HCT116 (cell line): ENCODE results near the gene TNFAIP8.

ENCODE experiments used
- EZH2 ChIP-seq: fragments of 200-600 bp; sonication (generic); IDR thresholded peaks from 2 replicates; pipeline ENCODE4 v1.6.1; 2017; ENCODE audit warnings: antibody characterized with exemption, mixed run types
- EZH2phosphoT487 ChIP-seq: fragments of 200-600 bp; IDR thresholded peaks from 2 replicates; pipeline ENCODE4 v1.6.1; 2018; ENCODE audit warnings: antibody characterized with exemption, borderline replicate concordance
- FOSL1 ChIP-seq: IDR thresholded peaks from 2 replicates; pipeline ENCODE4 v1.6.1; 2012; ENCODE audit warnings: low read depth
- POLR2A ChIP-seq: IDR thresholded peaks from 2 replicates; pipeline ENCODE4 v1.7.0; 2011; ENCODE audit warnings: borderline replicate concordance; ENCODE audit not compliant: insufficient read depth, insufficient read length; ENCODE audit errors: extremely low read depth
- POLR2AphosphoS5 ChIP-seq: IDR thresholded peaks from 2 replicates; pipeline ENCODE4 v1.6.1; 2011; ENCODE audit warnings: mild to moderate bottlenecking, low read depth, low read length, moderate library complexity
- RAD21 ChIP-seq: IDR thresholded peaks from 2 replicates; pipeline ENCODE4 v1.6.1; 2012; ENCODE audit warnings: low read depth, mild to moderate bottlenecking
- SIN3A ChIP-seq: IDR thresholded peaks from 2 replicates; pipeline ENCODE4 v1.6.1; 2012; ENCODE audit warnings: low read depth
- SP1 ChIP-seq: IDR thresholded peaks from 2 replicates; pipeline ENCODE4 v1.6.1; 2012; ENCODE audit warnings: low read depth
- TCF7L2 ChIP-seq: IDR thresholded peaks from 2 replicates; pipeline ENCODE4 v1.7.0; 2011; ENCODE audit warnings: borderline replicate concordance, inconsistent platforms; ENCODE audit not compliant: insufficient read depth, insufficient read length; ENCODE audit errors: extremely low read depth
- YY1 ChIP-seq: IDR thresholded peaks from 2 replicates; pipeline ENCODE4 v1.6.1; 2011; ENCODE audit warnings: low read length, low read depth, moderate library complexity, mild to moderate bottlenecking; ENCODE audit not compliant: insufficient replicate concordance; ENCODE audit errors: extremely low read depth
- ZNF274 ChIP-seq: fragments of 200-500 bp; sonication (Bioruptor generic); IDR thresholded peaks from 2 replicates; pipeline ENCODE4 v1.6.1; 2014; ENCODE audit warnings: mild to moderate bottlenecking, low read depth, low read length, inconsistent platforms
- TF ChIP-seq, protein P1 (sequence below), 3 experiments: fragments of 200-600 bp in 1 of 3; sonication (generic) in 1 of 3; IDR thresholded peaks in 2 of 3; conservative IDR thresholded peaks in 1 of 3; 2 replicates each; pipeline ENCODE4 v1.5.1; 2012 to 2017; ENCODE audit warnings: low read depth in 2 of 3, low read length in 2 of 3, antibody characterized with exemption in 1 of 3, borderline replicate concordance in 1 of 3, control low read depth in 1 of 3, mild to moderate bottlenecking in 1 of 3, mixed read lengths in 1 of 3, mixed run types in 1 of 3, moderate library complexity in 1 of 3; ENCODE audit not compliant: insufficient read depth in 1 of 3
- TF ChIP-seq, protein P2 (sequence below): IDR thresholded peaks from 2 replicates; pipeline ENCODE4 v1.6.1; 2012
- TF ChIP-seq, protein P3 (sequence below): IDR thresholded peaks from 2 replicates; pipeline ENCODE4 v1.6.1; 2012; ENCODE audit warnings: low read depth

DNA sequence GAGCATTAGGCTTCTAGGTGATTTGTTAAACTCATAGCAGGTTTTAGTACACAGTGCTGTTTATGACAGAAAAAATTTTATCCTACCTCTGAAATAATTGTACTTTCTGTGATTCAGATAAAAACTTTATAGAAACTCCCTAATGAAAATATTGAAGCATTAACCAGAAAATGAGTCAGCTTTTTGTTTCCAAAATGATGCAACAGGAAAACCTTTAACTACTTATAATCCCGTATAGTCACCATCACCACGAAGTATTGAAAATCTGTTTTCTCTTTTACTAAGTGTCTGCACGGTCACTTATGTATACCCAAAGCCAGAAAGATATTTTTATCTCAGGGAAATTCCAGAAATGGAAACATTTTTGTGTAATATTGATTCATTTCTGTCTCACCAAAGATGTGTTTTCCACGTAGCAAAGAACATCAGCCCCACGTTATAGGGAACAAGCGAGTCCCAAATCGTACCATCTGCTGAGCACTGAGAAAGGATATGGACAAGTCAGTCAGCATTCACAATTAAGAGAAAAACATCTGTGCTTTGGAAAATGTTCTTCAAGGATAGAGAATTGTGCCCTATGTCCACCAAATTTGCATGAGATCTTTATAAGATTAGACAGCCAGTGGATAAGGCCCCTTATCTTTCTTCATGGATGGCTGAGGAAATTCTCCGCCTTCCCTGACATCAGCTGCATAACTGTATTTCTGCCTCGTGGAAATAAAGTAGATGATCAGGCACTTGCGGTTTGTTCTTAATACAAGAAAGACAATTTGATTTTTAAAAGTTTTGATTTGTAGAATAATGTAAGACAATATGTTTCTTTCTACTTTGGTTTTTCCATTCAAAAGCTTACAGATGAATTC lies 41.9 kb downstream of the TNFAIP8 start:
- TF ChIP-seq EZH2 (no peak), EZH2phosphoT487 (no peak), TCF7L2 (no peak), POLR2A (no peak), POLR2AphosphoS5 (no peak), RAD21 (no peak), YY1 (no peak), SIN3A (no peak), ZNF274 (no peak), FOSL1 (no peak), SP1 (no peak)
- TF ChIP-seq, protein P1, sequence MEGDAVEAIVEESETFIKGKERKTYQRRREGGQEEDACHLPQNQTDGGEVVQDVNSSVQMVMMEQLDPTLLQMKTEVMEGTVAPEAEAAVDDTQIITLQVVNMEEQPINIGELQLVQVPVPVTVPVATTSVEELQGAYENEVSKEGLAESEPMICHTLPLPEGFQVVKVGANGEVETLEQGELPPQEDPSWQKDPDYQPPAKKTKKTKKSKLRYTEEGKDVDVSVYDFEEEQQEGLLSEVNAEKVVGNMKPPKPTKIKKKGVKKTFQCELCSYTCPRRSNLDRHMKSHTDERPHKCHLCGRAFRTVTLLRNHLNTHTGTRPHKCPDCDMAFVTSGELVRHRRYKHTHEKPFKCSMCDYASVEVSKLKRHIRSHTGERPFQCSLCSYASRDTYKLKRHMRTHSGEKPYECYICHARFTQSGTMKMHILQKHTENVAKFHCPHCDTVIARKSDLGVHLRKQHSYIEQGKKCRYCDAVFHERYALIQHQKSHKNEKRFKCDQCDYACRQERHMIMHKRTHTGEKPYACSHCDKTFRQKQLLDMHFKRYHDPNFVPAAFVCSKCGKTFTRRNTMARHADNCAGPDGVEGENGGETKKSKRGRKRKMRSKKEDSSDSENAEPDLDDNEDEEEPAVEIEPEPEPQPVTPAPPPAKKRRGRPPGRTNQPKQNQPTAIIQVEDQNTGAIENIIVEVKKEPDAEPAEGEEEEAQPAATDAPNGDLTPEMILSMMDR (IDR thresholded peaks at IDR 0.05 in 2 of 3, conservative IDR thresholded peaks at IDR 0.05 in 1 of 3; ENCODE audit: borderline replicate concordance in 1 of 3, insufficient read depth in 1 of 3, low read depth in 2 of 3, low read length in 2 of 3), result no peak
- TF ChIP-seq, protein P2, sequence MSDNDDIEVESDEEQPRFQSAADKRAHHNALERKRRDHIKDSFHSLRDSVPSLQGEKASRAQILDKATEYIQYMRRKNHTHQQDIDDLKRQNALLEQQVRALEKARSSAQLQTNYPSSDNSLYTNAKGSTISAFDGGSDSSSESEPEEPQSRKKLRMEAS, result no peak
- TF ChIP-seq, protein P3, sequence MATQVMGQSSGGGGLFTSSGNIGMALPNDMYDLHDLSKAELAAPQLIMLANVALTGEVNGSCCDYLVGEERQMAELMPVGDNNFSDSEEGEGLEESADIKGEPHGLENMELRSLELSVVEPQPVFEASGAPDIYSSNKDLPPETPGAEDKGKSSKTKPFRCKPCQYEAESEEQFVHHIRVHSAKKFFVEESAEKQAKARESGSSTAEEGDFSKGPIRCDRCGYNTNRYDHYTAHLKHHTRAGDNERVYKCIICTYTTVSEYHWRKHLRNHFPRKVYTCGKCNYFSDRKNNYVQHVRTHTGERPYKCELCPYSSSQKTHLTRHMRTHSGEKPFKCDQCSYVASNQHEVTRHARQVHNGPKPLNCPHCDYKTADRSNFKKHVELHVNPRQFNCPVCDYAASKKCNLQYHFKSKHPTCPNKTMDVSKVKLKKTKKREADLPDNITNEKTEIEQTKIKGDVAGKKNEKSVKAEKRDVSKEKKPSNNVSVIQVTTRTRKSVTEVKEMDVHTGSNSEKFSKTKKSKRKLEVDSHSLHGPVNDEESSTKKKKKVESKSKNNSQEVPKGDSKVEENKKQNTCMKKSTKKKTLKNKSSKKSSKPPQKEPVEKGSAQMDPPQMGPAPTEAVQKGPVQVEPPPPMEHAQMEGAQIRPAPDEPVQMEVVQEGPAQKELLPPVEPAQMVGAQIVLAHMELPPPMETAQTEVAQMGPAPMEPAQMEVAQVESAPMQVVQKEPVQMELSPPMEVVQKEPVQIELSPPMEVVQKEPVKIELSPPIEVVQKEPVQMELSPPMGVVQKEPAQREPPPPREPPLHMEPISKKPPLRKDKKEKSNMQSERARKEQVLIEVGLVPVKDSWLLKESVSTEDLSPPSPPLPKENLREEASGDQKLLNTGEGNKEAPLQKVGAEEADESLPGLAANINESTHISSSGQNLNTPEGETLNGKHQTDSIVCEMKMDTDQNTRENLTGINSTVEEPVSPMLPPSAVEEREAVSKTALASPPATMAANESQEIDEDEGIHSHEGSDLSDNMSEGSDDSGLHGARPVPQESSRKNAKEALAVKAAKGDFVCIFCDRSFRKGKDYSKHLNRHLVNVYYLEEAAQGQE, result no peak
